Neural cell (in vitro differentiated cells): ENCODE measurements around the gene TTF1. TPM values are rescaled to one million over a fixed set of nuclear protein-coding genes. Genes with fewer than 3 reads are reported as not detected.

ENCODE experiments used
- H2AFZ ChIP-seq: fragments of 200-600, 300-800 bp; sonication (generic), shearing (Covaris generic); 2 replicates; pipeline ENCODE4 v1.6.0; 2014; ENCODE audit warnings: low read depth, mild to moderate bottlenecking, antibody characterized with exemption, low read length, moderate library complexity
- H3F3A ChIP-seq: fragments of 200-600 bp; shearing (Covaris generic); 2 replicates; pipeline ENCODE4 v1.6.1; 2016; ENCODE audit warnings: mild to moderate bottlenecking, moderate library complexity, mixed read lengths, antibody characterized with exemption, low read length; ENCODE audit not compliant: insufficient read depth, poor library complexity, severe bottlenecking
- H3K27ac ChIP-seq: fragments of 200-600, 300-800 bp; sonication (generic), shearing (Covaris generic); 2 replicates; pipeline ENCODE4 v1.5.1; 2014; ENCODE audit warnings: mild to moderate bottlenecking, low read length, moderate library complexity
- H3K27me3 ChIP-seq: fragments of 300-800, 200-600 bp; sonication (generic), shearing (Covaris generic); 2 replicates; pipeline ENCODE4 v1.6.0; 2014; ENCODE audit warnings: mild to moderate bottlenecking, low read depth, low read length, moderate library complexity; ENCODE audit not compliant: insufficient read depth
- H3K36me3 ChIP-seq: fragments of 300-800, 200-600 bp; sonication (generic), shearing (Covaris generic); 2 replicates; pipeline ENCODE4 v1.5.1; 2014; ENCODE audit warnings: mild to moderate bottlenecking, antibody characterized with exemption, low read length, moderate library complexity; ENCODE audit not compliant: insufficient read depth
- H3K4me2 ChIP-seq: fragments of 300-800, 200-600 bp; sonication (generic), shearing (Covaris generic); 2 replicates; pipeline ENCODE4 v1.6.0; 2014; ENCODE audit warnings: mild to moderate bottlenecking, low read length
- H3K4me3 ChIP-seq: fragments of 300-800, 200-600 bp; sonication (generic), shearing (Covaris generic); 2 replicates; pipeline ENCODE4 v1.5.1; 2014; ENCODE audit warnings: mild to moderate bottlenecking, low read length, moderate library complexity
- H3K79me2 ChIP-seq: fragments of 200-600 bp; shearing (Covaris generic); replicated peaks from 2 replicates; pipeline ENCODE4 v1.6.0; 2014; ENCODE audit warnings: mild to moderate bottlenecking, low read length, moderate library complexity; ENCODE audit not compliant: insufficient read depth
- H3K9ac ChIP-seq: fragments of 300-800, 200-600 bp; sonication (generic), shearing (Covaris generic); 2 replicates; pipeline ENCODE4 v1.6.1; 2016; ENCODE audit warnings: mild to moderate bottlenecking, low read length, mixed read lengths
- H3K9me2 ChIP-seq: fragments of 200-600 bp; shearing (Covaris generic); 2 replicates; pipeline ENCODE4 v1.6.1; 2016; ENCODE audit warnings: mild to moderate bottlenecking, low read length, mixed read lengths; ENCODE audit not compliant: insufficient read depth
- H3K9me3 ChIP-seq: fragments of 200-600, 300-800 bp; sonication (generic), shearing (Covaris generic); 2 replicates; pipeline ENCODE4 v1.6.1; 2016; ENCODE audit warnings: mild to moderate bottlenecking, mixed run types, low read length, moderate library complexity, mixed read lengths
- H4K20me1 ChIP-seq: fragments of 200-600 bp; shearing (Covaris generic); 2 replicates; pipeline ENCODE4 v1.6.1; 2016; ENCODE audit warnings: mild to moderate bottlenecking, mixed run types; ENCODE audit not compliant: insufficient read depth
- CTCF ChIP-seq: fragments of 450-650 bp; IDR thresholded peaks from 2 replicates; pipeline ENCODE4 v1.5.1; 2014; ENCODE audit warnings: antibody characterized with exemption, mild to moderate bottlenecking, moderate library complexity; ENCODE audit not compliant: poor library complexity, severe bottlenecking
- EP300 ChIP-seq: fragments of 450-650 bp; conservative IDR thresholded peaks from 2 replicates; pipeline ENCODE4 v1.6.1; 2014; ENCODE audit warnings: antibody characterized with exemption, mild to moderate bottlenecking, moderate library complexity; ENCODE audit not compliant: poor library complexity, severe bottlenecking
- EZH2 ChIP-seq: fragments of 200-600, 300-800 bp; shearing (Covaris generic), sonication (generic); IDR thresholded peaks from 2 replicates; pipeline ENCODE4 v1.6.1; 2014; ENCODE audit warnings: antibody characterized with exemption, low read length, borderline replicate concordance, mild to moderate bottlenecking; ENCODE audit not compliant: insufficient read depth, poor library complexity, severe bottlenecking
- MXI1 ChIP-seq: fragments of 450-650 bp; conservative IDR thresholded peaks from 2 replicates; pipeline ENCODE4 v1.6.1; 2014; ENCODE audit warnings: antibody characterized with exemption, mild to moderate bottlenecking; ENCODE audit not compliant: poor library complexity, severe bottlenecking
- POLR2AphosphoS5 ChIP-seq: IDR thresholded peaks from 2 replicates; pipeline ENCODE4 v1.6.1; 2012
- RAD21 ChIP-seq: fragments of 450-650 bp; conservative IDR thresholded peaks from 2 replicates; pipeline ENCODE4 v1.6.1; 2014; ENCODE audit warnings: antibody characterized with exemption, mild to moderate bottlenecking, moderate library complexity
- REST ChIP-seq: IDR thresholded peaks from 2 replicates; pipeline ENCODE4 v1.6.1; 2012; ENCODE audit warnings: borderline replicate concordance
- SMC3 ChIP-seq: fragments of 450-650 bp; conservative IDR thresholded peaks from 2 replicates; pipeline ENCODE4 v1.6.1; 2014; ENCODE audit warnings: antibody characterized with exemption, mild to moderate bottlenecking, moderate library complexity; ENCODE audit not compliant: poor library complexity
- TAF1 ChIP-seq: IDR thresholded peaks from 2 replicates; pipeline ENCODE4 v1.6.1; 2012; ENCODE audit warnings: low read depth
- polyA plus RNA-seq: library from polyadenylated mRNA; depleted of rRNA; stranded (reverse); fragments of >200 nt; gene quantifications from 2 replicates; pipeline ENCODE4 v1.2.3, GENCODE V29; 2014

The TTF1 gene
- polyA plus RNA-seq, 1 donor from 2014 or later: 27.1 TPM

- Histone ChIP-seq H3K4me3 (no peak overlapping the region), H4K20me1 (no peaks in the 10 kb centered on the region), H3K4me2 (no peak overlapping the region), H3K79me2 (no peaks in the 10 kb centered on the region), H3K9me2 (no peaks in the 10 kb centered on the region), H3K27me3 (peaks cover 59% of the 10 kb centered on the region), H3K27ac (no peak overlapping the region), H3K36me3 (no peaks in the 10 kb centered on the region), H3K9me3 (no peaks in the 10 kb centered on the region), H3F3A (no peaks in the 10 kb centered on the region), H3K9ac (no peak overlapping the region), H2AFZ (no peak overlapping the region)
- TF ChIP-seq MXI1: no peak
- TF ChIP-seq EZH2: no peak
- no peak for TF ChIP-seq REST
- TF ChIP-seq SMC3: no peak
- TF ChIP-seq CTCF: no peak
- no peak for TF ChIP-seq EP300
- TF ChIP-seq POLR2AphosphoS5: no peak
- TF ChIP-seq RAD21: no peak
- TF ChIP-seq TAF1: no peak
Observed at GRCh38 chr9:132418726-132419363, 12.2 kb upstream of the TTF1 start.

GRCh38 chr9:132415181-132415580 lies 8.5 kb upstream of the TTF1 start:
- no peaks in the 10 kb centered on the region for H3K9me2 ChIP-seq
- no peaks in the 10 kb centered on the region for H3K36me3 ChIP-seq
- no peaks in the 10 kb centered on the region for H4K20me1 ChIP-seq
- H3K4me2 ChIP-seq: no peak overlapping the region
- H3K79me2 ChIP-seq: no peaks in the 10 kb centered on the region
- no peaks in the 10 kb centered on the region for H3K9me3 ChIP-seq
- H3F3A ChIP-seq: no peaks in the 10 kb centered on the region
- no peak overlapping the region for H2AFZ ChIP-seq
- no peak overlapping the region for H3K27ac ChIP-seq
- H3K9ac ChIP-seq: no peak overlapping the region
- no peak overlapping the region for H3K4me3 ChIP-seq
- peaks cover 82% of the 10 kb centered on the region for H3K27me3 ChIP-seq
- TF ChIP-seq EZH2 (no peak), REST (no peak), RAD21 (no peak), TAF1 (no peak), POLR2AphosphoS5 (no peak), EP300 (no peak), CTCF (no peak), MXI1 (no peak), SMC3 (no peak)
